IMR-90 (cell line): ENCODE results near the gene ITGAE. TPM values are rescaled to one million over a fixed set of nuclear protein-coding genes. Genes with fewer than 3 reads are reported as not detected.
A peak's percentile ranks its signal among the peaks of the same experiment; 100 is the strongest.

Experiments used
- ATAC-seq: fragments of 200-7000 bp; cut with Tn5 transposase; 2 replicates; pipeline ENCODE4 v1.9.1; 2020; ENCODE audit warnings: low read depth, mild to moderate bottlenecking, moderate library complexity
- BruUV-seq: library from RNA; stranded (reverse); fragments of 400-500 nt; replicated peaks from 2 replicates; lab custom pipeline; 2021; lab: Mats Ljungman, UMichigan
- CTCF ChIA-PET: fragments of 300-600 bp; formaldehyde crosslinking; extraction: SDS; loops from one replicate; lab custom pipeline; 2021; ENCODE audit warnings: antibody characterized with exemption; lab: Yijun Ruan, JAX
- POLR2A ChIA-PET: fragments of 300-600 bp; sonication (Branson Sonifier 250); formaldehyde crosslinking; loops from one replicate; lab custom pipeline; 2022; ENCODE audit warnings: antibody characterized with exemption; ENCODE audit not compliant: unreplicated experiment; lab: Charles Lee
- DNase-seq: peaks from one replicate; pipeline ENCODE4 v3.0.0; 2013
- H2AFZ ChIP-seq: replicated peaks from 2 replicates; pipeline ENCODE3; 2013; ENCODE audit warnings: low read length, mild to moderate bottlenecking; ENCODE audit not compliant: poor library complexity
- H2AK5ac ChIP-seq: 2 replicates; pipeline ENCODE4 v1.6.1; 2013; ENCODE audit warnings: low read depth, low read length, inconsistent platforms
- H2AK9ac ChIP-seq: replicated peaks from 2 replicates; pipeline ENCODE3; 2013; ENCODE audit warnings: mild to moderate bottlenecking, low read depth, low read length, moderate library complexity; ENCODE audit not compliant: poor library complexity
- H2BK120ac ChIP-seq: 2 replicates; pipeline ENCODE4 v1.6.1; 2013; ENCODE audit warnings: low read depth, low read length, inconsistent platforms
- H2BK15ac ChIP-seq: 3 replicates; pipeline ENCODE4 v1.6.1; 2013; ENCODE audit warnings: low read depth, low read length, inconsistent platforms
- H2BK20ac ChIP-seq: 2 replicates; pipeline ENCODE4 v1.6.1; 2013; ENCODE audit warnings: low read depth, mild to moderate bottlenecking, inconsistent platforms, low read length, moderate library complexity
- H2BK5ac ChIP-seq: 2 replicates; pipeline ENCODE4 v1.6.1; 2013; ENCODE audit warnings: mild to moderate bottlenecking, low read depth, low read length, inconsistent platforms; ENCODE audit not compliant: poor library complexity, severe bottlenecking
- H3K14ac ChIP-seq: replicated peaks from 2 replicates; pipeline ENCODE4 v1.6.1; 2013; ENCODE audit warnings: low read depth, low read length, inconsistent platforms
- H3K18ac ChIP-seq: 2 replicates; pipeline ENCODE4 v1.6.1; 2013; ENCODE audit warnings: low read depth, low read length, control low read depth
- H3K23ac ChIP-seq: 2 replicates; pipeline ENCODE4 v1.6.1; 2013; ENCODE audit warnings: low read depth, low read length, inconsistent platforms
- H3K27ac ChIP-seq: 2 replicates; pipeline ENCODE4 v1.5.1; 2013; ENCODE audit warnings: mild to moderate bottlenecking, control low read depth, low read length; ENCODE audit not compliant: insufficient read depth
- H3K27me3 ChIP-seq: 2 replicates; pipeline ENCODE4 v1.6.1; 2013; ENCODE audit warnings: low read length; ENCODE audit not compliant: control insufficient read depth, insufficient read depth
- H3K36me3 ChIP-seq: 2 replicates; pipeline ENCODE4 v1.6.1; 2013; ENCODE audit warnings: low read length, mixed read lengths; ENCODE audit not compliant: control insufficient read depth, insufficient read depth
- H3K4ac ChIP-seq: 2 replicates; pipeline ENCODE4 v1.6.1; 2013; ENCODE audit warnings: low read depth, low read length, inconsistent platforms
- H3K4me1 ChIP-seq: 2 replicates; pipeline ENCODE4 v1.6.1; 2013; ENCODE audit warnings: low read length, mixed read lengths; ENCODE audit not compliant: control insufficient read depth, insufficient read depth
- H3K4me2 ChIP-seq: 2 replicates; pipeline ENCODE4 v1.6.1; 2013; ENCODE audit warnings: low read depth, mild to moderate bottlenecking, control low read depth, low read length, moderate library complexity
- H3K4me3 ChIP-seq: 2 replicates; pipeline ENCODE4 v1.5.1; 2013; ENCODE audit warnings: low read depth, mild to moderate bottlenecking, control low read depth, low read length, moderate library complexity; ENCODE audit not compliant: insufficient read depth
- H3K56ac ChIP-seq: 2 replicates; pipeline ENCODE4 v1.6.1; 2013; ENCODE audit warnings: low read length, inconsistent platforms; ENCODE audit not compliant: insufficient read depth; ENCODE audit errors: extremely low read depth
- H3K79me1 ChIP-seq, 2 experiments: 2 replicates each; pipeline ENCODE4 v1.6.1; 2013; ENCODE audit warnings: low read length in 2 of 2, inconsistent platforms in 1 of 2, low read depth in 1 of 2
- H3K9ac ChIP-seq: 2 replicates; pipeline ENCODE4 v1.6.1; 2013; ENCODE audit warnings: low read depth, low read length, control low read depth
- H3K9me1 ChIP-seq: 2 replicates; pipeline ENCODE4 v1.6.1; 2013; ENCODE audit warnings: low read length, inconsistent platforms; ENCODE audit not compliant: insufficient read depth
- H3K9me3 ChIP-seq: 2 replicates; pipeline ENCODE4 v1.6.1; 2013; ENCODE audit warnings: low read length; ENCODE audit not compliant: control insufficient read depth, insufficient read depth
- H4K20me1 ChIP-seq: 2 replicates; pipeline ENCODE4 v1.6.1; 2013; ENCODE audit warnings: low read length, inconsistent platforms; ENCODE audit not compliant: insufficient read depth
- H4K5ac ChIP-seq: 2 replicates; pipeline ENCODE4 v1.6.1; 2013; ENCODE audit warnings: mild to moderate bottlenecking, low read depth, low read length, control low read depth
- H4K8ac ChIP-seq, 2 experiments: 2 replicates each; pipeline ENCODE4 v1.6.1; 2013; ENCODE audit warnings: low read depth in 2 of 2, low read length in 2 of 2, control low read depth in 1 of 2, inconsistent platforms in 1 of 2
- H4K91ac ChIP-seq: 2 replicates; pipeline ENCODE4 v1.6.1; 2013; ENCODE audit warnings: low read depth, low read length, inconsistent platforms; ENCODE audit not compliant: insufficient read depth
- FOS ChIP-seq: fragments of 150-350 bp; IDR thresholded peaks from 2 replicates; pipeline ENCODE4 v1.6.1; 2016; ENCODE audit warnings: low read depth, low read length
- NFE2L2 ChIP-seq: fragments of 150-350 bp; IDR thresholded peaks from 2 replicates; pipeline ENCODE4 v1.6.1; 2016; ENCODE audit warnings: low read depth, mild to moderate bottlenecking, low read length
- WGBS, 2 experiments: methylation state at CpG; one replicate each; pipeline versions ENCODE4 v1.1.5 to v1.1.7; 2013; ENCODE audit warnings: missing lambda C conversion rate in 2 of 2; ENCODE audit not compliant: insufficient read length in 1 of 2; ENCODE audit errors: extremely low coverage in 2 of 2; 5-methylcytosine and 5-hydroxymethylcytosine counted together
- dilution Hi-C: fragments of 300-500 bp; cut with HindIII; formaldehyde crosslinking; loops from one replicate; pipeline ENCODE4 v1.14.3; 2018; ENCODE audit warnings: low sequenced_read_pairs; ENCODE audit not compliant: unreplicated experiment
- in situ Hi-C: fragments of 300-500 bp; cut with MboI; formaldehyde crosslinking; loops from 3 replicates; pipeline ENCODE4 v1.14.3; 2019; ENCODE audit warnings: low sequenced_read_pairs, inconsistent platforms, mixed read lengths
- intact Hi-C: fragments of 100-400 bp; cut with micrococcal nuclease; formaldehyde crosslinking; loops from 2 replicates; pipeline ENCODE4 v1.10.0; 2022
- polyA plus RNA-seq, 3 experiments: library from polyadenylated mRNA; depleted of rRNA; stranded (reverse); fragments of >200 nt; gene quantifications; 2 replicates each; pipeline ENCODE4 v1.2.3, GENCODE V29; 2012; ENCODE audit warnings: low replicate concordance in 1 of 3
- total RNA-seq: library from RNA; depleted of rRNA; stranded (reverse); fragments of >200 nt; gene quantifications from 2 replicates; pipeline ENCODE4 v1.2.3, GENCODE V29; 2012

Gene ITGAE
- total and polyA plus RNA-seq, 2 of the 4 experiments (the other 2 are of a cell fraction) = 54.1 to 60.8 TPM

DNA sequence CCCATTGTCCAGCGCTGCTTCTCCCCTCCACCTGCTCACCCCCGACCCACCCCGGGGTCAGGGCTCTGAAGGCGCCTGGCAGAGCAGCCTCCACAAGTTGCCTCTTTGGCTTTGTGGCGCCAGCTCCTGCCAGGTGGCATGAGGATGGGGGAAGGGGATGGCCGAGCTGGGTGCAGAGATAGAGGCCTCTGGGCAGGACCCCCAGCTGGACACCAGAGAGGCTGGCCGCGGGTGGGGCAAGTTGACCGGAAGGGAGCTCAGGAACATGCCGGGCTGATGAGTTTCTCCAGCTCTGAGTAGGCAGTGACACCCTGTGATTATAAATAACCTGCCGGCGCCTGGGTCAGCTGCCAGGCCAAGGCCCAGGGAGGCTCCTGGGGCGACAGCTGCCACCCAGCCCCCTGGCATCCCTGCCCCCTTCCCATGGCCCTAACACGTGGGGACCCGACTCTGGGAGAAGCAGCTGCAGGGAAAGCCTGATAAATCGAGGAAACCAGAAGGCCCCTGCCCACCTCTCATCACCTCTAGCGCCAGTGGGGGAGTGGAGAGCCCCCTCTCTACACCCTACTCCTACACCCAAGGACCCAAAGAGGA is 105.8 kb downstream of the ITGAE start:
- in situ Hi-C loops (no loop called here), intact Hi-C loops (loop anchor here (1.0 kb wide), 1 partner anchor 39 kb away; no protein-coding TSS in a partner anchor), dilution Hi-C loops (no loop called here)
- POLR2A ChIA-PET = no interaction called here
- H3K4ac ChIP-seq = no peak overlapping the region
- peak overlapping the region; percentile 38; the same call in 1 of the 2 replicates for H3K23ac ChIP-seq
- H3K36me3 ChIP-seq = no peaks in the 10 kb centered on the region
- no peaks in the 10 kb centered on the region for H3K79me1 ChIP-seq
- H3K4me2 ChIP-seq = peak overlapping the region; percentile 90
- H3K18ac ChIP-seq = no peak overlapping the region
- H3K4me1 ChIP-seq = peaks cover 4% of the 10 kb centered on the region; the same call in 1 of the 2 replicates
- no peaks in the 10 kb centered on the region for H3K9me1 ChIP-seq
- H4K8ac ChIP-seq = no peak overlapping the region
- no peak overlapping the region for H2BK5ac ChIP-seq
- H4K20me1 ChIP-seq = no peaks in the 10 kb centered on the region
- WGBS, 2 experiments = 0% methylated on average over 3 of the region's 17 CpGs; no CpG with 5 or more reads in 1 of the 2 experiments
- BruUV-seq = no TSS peak
- H2BK120ac ChIP-seq = no peak overlapping the region
- DNase-seq (no peak), ATAC-seq (peak; percentile 42)
- H2AK9ac ChIP-seq = peak overlapping the region; percentile 55
- H4K91ac ChIP-seq = no peak overlapping the region
- H3K9ac ChIP-seq = no peak overlapping the region
- peak overlapping the region; percentile 94 for H2AFZ ChIP-seq
- CTCF ChIA-PET = interaction anchor here (1.0 to 1.1 kb wide), 2 partner anchors 13 to 37 kb away, joined by 3 read pairs; no protein-coding TSS in a partner anchor
- H3K27ac ChIP-seq = no peak overlapping the region
- no peak overlapping the region for H2BK15ac ChIP-seq
- no peak overlapping the region for H3K14ac ChIP-seq
- H2AK5ac ChIP-seq = no peak overlapping the region; the same call in 1 of the 2 replicates
- H2BK20ac ChIP-seq = no peak overlapping the region
- no peak overlapping the region for H4K5ac ChIP-seq
- peaks cover 12% of the 10 kb centered on the region for H3K9me3 ChIP-seq
- no peak for TF ChIP-seq NFE2L2
- TF ChIP-seq FOS = no peak
- peak overlapping the region; percentile 79 for H3K4me3 ChIP-seq
- H3K27me3 ChIP-seq = peaks cover 17% of the 10 kb centered on the region
- H3K56ac ChIP-seq = no peak overlapping the region
